ENCODE results near the gene AOAH.
"Not testable (repeated sequence)": the region's sequence is repeated elsewhere in the genome, so short reads cannot be mapped to it uniquely, and the experiment has no call there.

The AOAH gene

GRCh38 chr7:36535866-36536664, 188.2 kb downstream of the AOAH start:
- no peak for DNase-seq

DNA sequence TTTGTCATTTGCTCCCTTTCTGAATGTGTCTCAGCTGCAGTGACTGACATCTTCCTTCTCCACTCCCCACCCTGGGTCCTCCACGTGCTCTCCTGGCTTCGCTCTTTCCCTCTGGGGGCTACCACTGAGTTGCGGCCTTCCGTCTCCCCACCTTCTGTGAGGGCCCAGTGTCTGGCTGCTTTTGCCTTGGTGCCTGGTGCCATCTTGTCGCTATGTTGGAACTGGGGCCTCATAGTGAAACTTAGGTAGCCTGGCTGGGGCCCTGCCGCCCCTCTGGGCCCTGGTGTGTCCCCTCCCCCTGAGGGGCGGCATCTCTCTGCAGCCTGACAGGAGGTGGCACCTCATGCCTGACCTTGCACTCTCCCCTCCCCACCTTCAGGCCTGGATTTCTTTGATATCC, 190.6 kb downstream of the AOAH start:
- no peak for DNase-seq

GRCh38 chr7:36532981-36533499, 191.3 kb downstream of the AOAH start:
- no peak for DNase-seq

DNA sequence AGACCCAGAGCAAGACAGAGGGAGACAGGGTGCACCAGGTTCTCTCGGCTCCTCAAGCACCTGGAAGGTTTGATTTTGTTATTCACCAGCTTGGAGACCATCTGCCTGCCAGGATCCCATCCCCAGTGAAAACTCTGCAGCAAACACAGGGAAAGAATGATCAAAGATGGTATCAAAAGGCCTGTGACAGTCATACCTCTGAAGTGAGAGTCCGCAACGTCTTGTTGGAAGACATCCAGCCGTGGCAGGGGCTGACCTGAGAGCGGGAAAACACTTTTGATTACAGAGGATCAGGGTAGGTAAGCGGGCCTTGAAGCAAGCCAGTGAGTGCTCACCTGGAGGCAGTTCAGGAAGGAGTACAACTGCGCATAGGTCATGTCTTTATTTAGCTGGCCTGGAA, 192.3 kb downstream of the AOAH start:
- no peak for DNase-seq

DNA sequence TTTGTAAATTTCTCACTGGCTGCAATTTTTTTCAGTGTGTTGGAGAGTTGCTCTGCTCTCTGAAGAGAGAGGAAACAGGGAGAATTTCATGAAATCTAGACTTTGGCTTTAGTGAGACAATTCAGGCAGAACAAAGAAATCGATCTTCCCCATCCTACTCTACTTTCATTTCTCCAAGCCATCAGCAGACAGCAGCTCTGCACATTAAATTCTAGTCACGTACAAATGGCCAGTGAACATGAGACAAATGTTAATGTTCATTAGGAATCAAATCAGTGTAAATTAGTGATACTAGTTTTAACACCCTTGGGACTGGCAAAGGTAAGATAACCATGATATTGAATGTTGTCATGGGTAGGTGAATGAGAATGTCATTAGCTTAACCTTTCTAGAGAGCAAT, 193.8 kb downstream of the AOAH start:
- DNase-seq, result no peak

GRCh38 chr7:36527549-36527913, 196.8 kb downstream of the AOAH start:
- DNase-seq, result no peak

DNA sequence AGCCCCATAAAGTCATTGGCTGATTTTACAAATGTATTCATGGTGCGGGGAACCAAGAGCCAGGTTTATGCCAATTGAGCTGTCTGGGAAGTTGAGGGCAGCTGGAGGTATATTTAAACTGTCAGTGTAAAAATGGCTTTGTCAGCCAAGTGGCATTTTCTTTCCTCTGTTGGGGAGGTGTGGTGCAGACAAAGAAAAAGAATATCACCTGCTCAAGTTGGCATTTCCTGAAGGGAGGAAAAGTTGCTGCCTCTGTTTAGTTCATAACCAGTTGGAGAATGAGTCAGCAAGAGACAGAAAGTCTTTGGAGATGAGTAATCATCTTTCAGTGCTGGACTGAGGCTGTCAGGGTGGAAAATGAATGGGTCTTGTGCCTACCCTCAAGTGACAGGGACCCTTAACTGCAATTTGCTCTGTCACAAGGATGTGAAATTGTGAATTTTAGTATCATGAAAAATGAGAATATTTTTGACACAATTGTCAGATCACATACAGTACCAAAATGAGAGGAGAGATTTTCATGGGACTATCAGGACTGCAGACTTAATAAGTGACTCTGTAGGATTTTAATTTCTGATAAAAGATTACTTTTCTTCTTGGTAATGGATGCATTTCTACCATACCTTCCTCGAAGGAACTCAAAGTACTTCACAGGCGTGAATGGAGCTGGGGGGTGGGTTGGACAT, 197.3 kb downstream of the AOAH start:
- no peak for DNase-seq

GRCh38 chr7:36523371-36524101, 200.8 kb downstream of the AOAH start:
- DNase-seq, result no peak

DNA sequence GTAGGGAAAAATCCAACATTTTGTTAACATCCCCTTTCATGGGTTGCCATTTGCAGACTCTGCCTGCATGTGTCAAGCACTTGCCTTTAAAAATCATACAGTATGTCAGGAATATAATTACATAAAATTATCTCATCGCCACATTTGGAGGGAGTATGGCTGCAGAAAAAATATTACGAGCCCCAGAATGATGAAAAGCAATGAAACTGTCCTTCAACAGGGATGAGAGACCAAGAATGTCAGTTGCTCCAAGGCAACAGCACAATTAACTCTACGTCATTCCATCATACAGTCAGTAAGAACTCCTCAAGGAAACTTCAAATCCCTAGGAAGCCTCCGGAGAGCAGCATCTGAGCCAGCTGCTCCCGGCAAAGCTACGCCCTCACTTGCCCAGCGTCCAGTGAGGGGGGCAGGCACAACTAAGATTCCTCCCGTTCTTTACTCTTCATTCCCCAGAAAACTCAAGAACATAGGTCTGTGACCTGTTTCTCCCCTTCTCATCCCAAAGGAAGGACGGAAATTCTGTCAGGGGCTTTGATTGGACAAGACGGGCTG, 201.8 kb downstream of the AOAH start:
- DNase-seq, result no peak

GRCh38 chr7:36521911-36522310, 202.4 kb downstream of the AOAH start:
- no peak for DNase-seq

GRCh38 chr7:36521133-36521532, 203.2 kb downstream of the AOAH start:
- no peak for DNase-seq

GRCh38 chr7:36515847-36516246, 208.4 kb downstream of the AOAH start:
- no peak for DNase-seq

DNA sequence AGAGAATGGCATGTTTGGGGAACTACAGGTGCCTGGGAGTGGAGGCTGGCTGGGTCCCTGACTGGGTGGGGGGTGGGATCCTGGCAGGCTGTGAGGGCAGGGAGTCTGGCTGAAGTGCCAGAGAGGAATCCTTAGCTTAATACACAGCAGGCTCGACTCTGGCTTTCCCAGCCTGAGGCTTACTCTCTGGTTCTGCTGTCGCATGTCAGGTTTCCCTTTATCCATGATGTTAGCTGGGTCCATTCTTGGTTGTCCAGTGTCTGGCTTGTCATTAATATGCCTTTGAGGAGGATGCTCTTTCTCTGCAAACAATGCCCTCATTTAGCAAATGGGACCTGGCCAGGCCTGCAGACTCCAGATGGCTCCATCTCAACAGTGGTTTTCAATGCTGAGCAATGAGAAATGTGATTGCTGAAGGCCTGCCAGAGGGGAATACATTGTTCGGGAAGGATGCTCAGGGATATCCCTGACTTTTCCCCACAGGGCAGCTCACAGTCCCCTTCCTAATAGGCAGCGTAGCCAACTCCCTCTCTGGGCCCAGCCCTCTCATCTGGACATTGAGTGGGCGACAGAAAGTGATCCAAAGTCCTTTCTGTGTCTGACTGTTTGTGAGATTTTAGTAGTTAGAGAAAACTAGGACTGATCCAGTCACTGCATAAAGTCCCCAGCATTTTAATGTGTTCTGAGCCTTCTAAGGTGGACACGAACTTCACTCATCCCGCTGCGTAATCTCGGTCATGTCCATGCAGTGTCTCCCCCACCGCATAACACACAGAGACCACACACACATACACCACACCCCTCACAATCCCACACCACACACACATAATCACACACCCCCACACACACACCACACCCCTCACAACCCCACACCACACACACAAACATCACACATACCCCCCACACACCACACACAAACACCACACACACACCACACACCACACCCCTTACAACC, 209.7 kb downstream of the AOAH start:
- no peak for DNase-seq

GRCh38 chr7:36513393-36513792, 210.9 kb downstream of the AOAH start:
- DNase-seq, result no peak

DNA sequence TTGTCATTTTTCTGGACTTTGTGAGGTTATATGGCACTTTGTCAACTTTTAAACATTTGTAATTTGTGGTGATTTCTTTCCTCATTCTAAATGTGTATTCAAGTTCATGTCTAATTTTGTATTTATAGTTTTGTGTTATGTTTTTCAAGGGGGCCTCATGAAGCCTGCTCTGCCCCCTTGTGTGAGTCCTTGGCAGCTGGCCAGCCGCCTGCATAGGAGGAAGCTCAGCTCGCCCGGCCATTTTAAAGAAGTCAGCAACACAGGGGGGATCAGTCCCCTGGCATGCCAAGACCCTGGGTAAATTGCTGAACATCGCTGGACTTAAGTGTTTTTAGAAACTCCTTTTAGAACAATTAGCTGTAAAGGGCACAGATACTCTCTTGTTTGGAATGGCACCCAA, 211.7 kb downstream of the AOAH start:
- no peak for DNase-seq

DNA sequence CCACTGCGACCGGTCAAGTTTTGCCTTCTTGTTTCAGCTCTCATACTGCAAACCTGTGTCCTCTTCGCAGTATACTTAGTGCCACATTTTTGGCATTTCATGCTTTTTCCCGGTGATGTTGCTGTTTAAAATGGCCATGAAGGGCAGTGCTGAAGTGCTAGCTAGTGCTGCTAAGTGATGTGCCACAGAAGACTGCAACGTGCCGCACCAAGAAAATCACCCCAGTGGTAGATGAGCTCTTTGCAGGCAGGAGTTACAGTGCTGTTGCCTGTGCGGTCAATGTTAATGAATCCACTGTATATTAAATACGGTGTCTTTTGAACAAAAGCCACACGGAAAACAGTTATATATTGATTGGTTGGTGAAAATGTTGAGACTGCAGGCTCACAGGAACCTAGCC, 214.3 kb downstream of the AOAH start:
- no peak for DNase-seq

DNA sequence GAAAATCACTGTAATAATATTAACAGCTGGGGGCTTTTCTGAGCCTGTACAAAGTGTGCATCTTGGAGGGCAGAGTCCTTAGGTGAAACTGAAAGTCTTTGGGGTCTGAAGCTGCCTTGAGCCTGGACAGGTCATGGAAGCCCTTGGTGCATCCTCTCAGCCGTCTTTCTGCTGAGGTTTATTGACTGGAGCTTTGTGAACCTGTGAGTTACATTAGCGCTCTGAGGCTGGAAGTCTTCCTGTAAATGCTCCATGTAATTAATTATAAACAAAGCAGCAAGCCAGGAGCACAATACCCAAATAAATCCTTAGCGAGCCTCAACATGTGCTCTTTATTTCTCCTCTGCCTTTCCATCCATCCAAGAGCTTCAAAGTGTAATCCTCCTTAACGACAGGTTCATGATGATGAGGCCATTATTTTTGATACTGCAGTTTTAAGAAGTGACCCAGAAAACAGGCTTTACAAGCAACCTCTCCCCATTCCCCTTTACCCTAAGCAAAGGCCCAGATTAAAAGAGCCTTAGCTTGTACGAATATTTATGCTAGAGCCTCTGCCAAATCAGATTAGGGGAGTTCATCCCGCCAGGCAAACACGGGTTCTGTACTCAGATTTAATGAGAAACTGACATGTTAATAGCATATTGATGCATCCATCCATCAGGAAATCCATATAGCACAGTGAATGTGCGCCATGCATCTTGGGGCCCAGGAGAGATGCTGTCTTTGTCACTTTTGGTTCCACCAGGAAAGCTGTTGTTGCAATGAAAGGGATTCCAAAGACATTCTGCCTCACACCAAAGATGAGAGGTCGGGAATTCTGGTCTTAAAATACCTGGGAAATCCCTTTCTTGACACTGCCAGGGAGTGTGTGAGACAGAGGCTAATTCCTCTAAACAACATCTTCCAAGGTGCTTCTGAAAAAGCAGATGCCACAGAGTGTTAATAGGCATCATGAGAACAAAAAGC, 216.5 kb downstream of the AOAH start:
- DNase-seq, result no peak

DNA sequence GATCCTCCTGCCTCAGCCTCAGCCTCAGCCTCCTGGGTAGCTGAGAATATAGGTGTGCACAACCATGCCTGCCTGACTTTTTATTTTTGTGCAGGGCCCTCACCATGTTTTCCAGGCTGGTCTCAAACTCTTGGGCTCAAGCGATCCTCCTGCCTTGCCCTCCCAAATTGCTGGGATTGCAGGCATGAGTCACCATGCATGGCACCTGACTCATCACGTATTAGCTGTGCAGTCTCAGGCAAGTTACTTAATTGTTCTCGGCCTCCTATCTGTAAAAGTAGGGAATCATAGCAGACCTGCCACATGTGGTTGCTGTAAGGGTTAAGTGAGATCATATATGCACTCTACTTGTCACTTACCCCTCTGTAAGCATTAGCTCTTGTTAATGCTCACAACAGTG, 217.5 kb downstream of the AOAH start:
- no peak for DNase-seq

DNA sequence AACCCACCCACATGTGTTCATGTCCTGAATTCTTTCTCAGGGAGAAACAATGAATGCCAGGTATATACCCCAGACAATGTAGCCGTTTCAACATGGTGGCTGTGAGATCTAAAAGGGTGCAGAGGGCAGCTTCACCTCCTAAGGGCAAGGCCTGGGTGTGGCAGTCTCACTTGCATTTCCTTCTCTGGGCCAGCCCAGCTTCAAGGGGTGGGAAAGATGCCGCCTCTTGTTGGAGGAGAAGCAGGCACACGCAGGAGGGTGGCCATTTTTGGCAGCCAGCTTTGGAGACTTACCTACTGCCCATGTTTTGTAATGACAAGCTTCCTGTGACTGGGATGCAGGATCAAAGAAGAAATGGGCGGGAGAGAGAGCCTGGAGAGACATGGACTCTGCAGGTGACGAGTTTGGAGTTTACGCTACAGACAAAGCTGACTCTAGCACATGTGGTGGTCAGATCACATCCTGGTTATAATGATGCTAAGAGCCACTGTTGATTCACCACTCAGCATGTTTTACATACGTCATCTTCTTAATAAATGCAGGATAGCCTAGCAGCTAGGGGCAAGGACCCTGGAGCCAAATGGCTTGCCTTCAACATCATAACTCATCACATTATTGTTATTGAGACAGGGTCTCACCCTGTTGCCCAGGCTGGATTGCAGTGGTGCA, 218.0 kb downstream of the AOAH start:
- DNase-seq, result no peak

DNA sequence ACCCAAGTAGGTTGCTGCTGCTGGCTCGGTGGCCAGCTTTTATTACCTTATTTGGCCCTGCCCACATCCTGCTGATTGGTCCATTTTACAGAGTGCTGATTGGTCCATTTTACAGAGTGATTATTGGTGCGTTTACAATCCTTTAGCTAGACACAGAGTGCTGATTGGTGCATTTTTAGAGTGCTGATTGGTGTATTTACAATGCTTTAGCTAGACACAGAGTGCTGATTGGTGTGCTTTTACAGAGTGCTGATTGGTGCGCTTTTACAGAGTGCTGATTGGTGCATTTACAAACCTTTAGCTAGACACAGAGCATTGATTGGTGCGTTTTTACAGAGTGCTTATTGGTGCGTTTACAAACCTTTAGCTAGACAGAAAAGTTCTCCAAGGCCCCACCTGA, 219.7 kb downstream of the AOAH start:
- DNase-seq, result not testable (repeated sequence)

All from GDM1 (cell line).